H9 (cell line): ENCODE results near the gene EXOC6. TPM values are rescaled to one million over a fixed set of nuclear protein-coding genes. Genes with fewer than 3 reads are reported as not detected.

Experiments
- DNase-seq: peaks from one replicate; pipeline ENCODE4 v3.0.0-alpha.2; 2017
- H2AFZ ChIP-seq: one replicate; pipeline ENCODE4 v1.6.1; 2013; ENCODE audit warnings: mild to moderate bottlenecking, low read length, control low read depth, moderate library complexity
- H2AK5ac ChIP-seq: 2 replicates; pipeline ENCODE4 v1.6.1; 2013; ENCODE audit warnings: low read length, control low read depth, mixed read lengths; ENCODE audit not compliant: insufficient read length
- H2BK120ac ChIP-seq: one replicate; pipeline ENCODE4 v1.6.1; 2013; ENCODE audit warnings: low read depth, mild to moderate bottlenecking, low read length, control low read depth, inconsistent platforms; ENCODE audit not compliant: poor library complexity, severe bottlenecking
- H2BK12ac ChIP-seq: 2 replicates; pipeline ENCODE4 v1.6.1; 2013; ENCODE audit warnings: low read length, control low read depth, mixed read lengths, low read depth; ENCODE audit not compliant: insufficient read length
- H2BK15ac ChIP-seq: 2 replicates; pipeline ENCODE4 v1.6.1; 2013; ENCODE audit warnings: low read depth, low read length, control low read depth
- H2BK20ac ChIP-seq: one replicate; pipeline ENCODE4 v1.6.1; 2013; ENCODE audit warnings: low read depth, mild to moderate bottlenecking, low read length, control low read depth, inconsistent platforms; ENCODE audit not compliant: poor library complexity, severe bottlenecking
- H2BK5ac ChIP-seq: 2 replicates; pipeline ENCODE4 v1.6.1; 2013; ENCODE audit warnings: low read length, control low read depth, mixed read lengths; ENCODE audit not compliant: insufficient read length
- H3K14ac ChIP-seq: 2 replicates; pipeline ENCODE4 v1.6.1; 2013; ENCODE audit warnings: low read length, control low read depth; ENCODE audit not compliant: insufficient read depth
- H3K18ac ChIP-seq: 2 replicates; pipeline ENCODE4 v1.6.1; 2013; ENCODE audit warnings: low read depth, mild to moderate bottlenecking, mixed read lengths, low read length, control low read depth; ENCODE audit not compliant: insufficient read length
- H3K23ac ChIP-seq: 2 replicates; pipeline ENCODE4 v1.6.1; 2013; ENCODE audit warnings: low read length, control low read depth, mixed read lengths, low read depth; ENCODE audit not compliant: insufficient read length
- H3K23me2 ChIP-seq: 2 replicates; pipeline ENCODE4 v1.6.1; 2013; ENCODE audit warnings: low read depth, mild to moderate bottlenecking, mixed read lengths, low read length, control low read depth; ENCODE audit not compliant: insufficient read length, poor library complexity, severe bottlenecking
- H3K27ac ChIP-seq: 2 replicates; pipeline ENCODE4 v1.5.1; 2013; ENCODE audit warnings: low read length, control low read depth, mixed read lengths, low read depth; ENCODE audit not compliant: insufficient read length
- H3K27me3 ChIP-seq: 2 replicates; pipeline ENCODE4 v1.6.1; 2013; ENCODE audit warnings: low read length, control low read depth, inconsistent platforms; ENCODE audit not compliant: insufficient read depth
- H3K4ac ChIP-seq: 2 replicates; pipeline ENCODE4 v1.6.1; 2013; ENCODE audit warnings: low read depth, mild to moderate bottlenecking, control low read depth, inconsistent platforms, low read length, moderate library complexity
- H3K4me1 ChIP-seq: 2 replicates; pipeline ENCODE4 v1.6.1; 2013; ENCODE audit warnings: low read length, control low read depth, inconsistent platforms; ENCODE audit not compliant: insufficient read depth
- H3K4me2 ChIP-seq: 2 replicates; pipeline ENCODE4 v1.6.1; 2013; ENCODE audit warnings: low read length, control low read depth, mixed read lengths; ENCODE audit not compliant: insufficient read length, insufficient read depth
- H3K56ac ChIP-seq: 2 replicates; pipeline ENCODE4 v1.6.1; 2013; ENCODE audit warnings: low read depth, mild to moderate bottlenecking, mixed read lengths, low read length, control low read depth; ENCODE audit not compliant: insufficient read length
- H3K79me1 ChIP-seq: 2 replicates; pipeline ENCODE4 v1.6.1; 2013; ENCODE audit warnings: low read depth, mild to moderate bottlenecking, moderate library complexity, low read length, control low read depth, inconsistent platforms; ENCODE audit not compliant: insufficient read depth, poor library complexity, severe bottlenecking
- H3K79me2 ChIP-seq: 2 replicates; pipeline ENCODE4 v1.6.1; 2013; ENCODE audit warnings: low read length, control low read depth, inconsistent platforms; ENCODE audit not compliant: insufficient read depth
- H3K9ac ChIP-seq: 2 replicates; pipeline ENCODE4 v1.6.1; 2013; ENCODE audit warnings: low read length, control low read depth, mixed read lengths; ENCODE audit not compliant: insufficient read length; ENCODE audit errors: extremely low read depth
- H3K9me3 ChIP-seq: one replicate; pipeline ENCODE4 v1.6.1; 2013; ENCODE audit warnings: low read depth, low read length, inconsistent platforms; ENCODE audit not compliant: control insufficient read depth
- H3T11ph ChIP-seq: one replicate; pipeline ENCODE4 v1.6.1; 2013; ENCODE audit warnings: mild to moderate bottlenecking, low read length, control low read depth, inconsistent platforms
- H4K20me1 ChIP-seq: one replicate; pipeline ENCODE4 v1.6.1; 2013; ENCODE audit not compliant: control insufficient read depth, insufficient read length, insufficient read depth
- H4K5ac ChIP-seq: 2 replicates; pipeline ENCODE4 v1.6.1; 2013; ENCODE audit warnings: low read depth, mild to moderate bottlenecking, mixed read lengths, low read length, control low read depth; ENCODE audit not compliant: insufficient read length
- H4K8ac ChIP-seq: replicated peaks from 2 replicates; pipeline ENCODE4 v1.6.1; 2013; ENCODE audit warnings: low read length, control low read depth, mixed read lengths, low read depth; ENCODE audit not compliant: insufficient read length
- H4K91ac ChIP-seq: 2 replicates; pipeline ENCODE4 v1.6.1; 2013; ENCODE audit warnings: low read depth, mild to moderate bottlenecking, moderate library complexity, mixed read lengths, low read length, control low read depth; ENCODE audit not compliant: insufficient read length
- H3K27ac Mint-ChIP-seq, 3 experiments: 2 replicates in 2 of 3; 3 replicates in 1 of 3; pipeline ENCODE4 v1.8.0; 2020 to 2021; ENCODE audit warnings: mixed read lengths in 3 of 3, mild to moderate bottlenecking in 1 of 3, moderate library complexity in 1 of 3
- H3K27me3 Mint-ChIP-seq: 2 replicates; pipeline ENCODE4 v1.8.0; 2021; ENCODE audit warnings: low read depth, mild to moderate bottlenecking, moderate library complexity, mixed read lengths
- H3K36me3 Mint-ChIP-seq, 3 experiments: 2 replicates in 2 of 3; 3 replicates in 1 of 3; pipeline ENCODE4 v1.8.0; 2020 to 2021; ENCODE audit warnings: low read depth in 3 of 3, mixed read lengths in 3 of 3; ENCODE audit not compliant: insufficient read depth in 1 of 3
- H3K4me1 Mint-ChIP-seq, 2 experiments: 2 replicates each; pipeline ENCODE4 v1.8.0; 2020; ENCODE audit warnings: mixed read lengths in 2 of 2
- H3K4me3 Mint-ChIP-seq, 2 experiments: 2 replicates in 1 of 2; 3 replicates in 1 of 2; pipeline ENCODE4 v1.8.0; 2020 to 2021; ENCODE audit warnings: mild to moderate bottlenecking in 2 of 2, mixed read lengths in 2 of 2, moderate library complexity in 1 of 2
- H3K9me3 Mint-ChIP-seq, 2 experiments: 2 replicates in 1 of 2; 3 replicates in 1 of 2; pipeline ENCODE4 v1.8.0; 2020; ENCODE audit warnings: mild to moderate bottlenecking in 2 of 2, mixed read lengths in 2 of 2, moderate library complexity in 1 of 2
- CTCF ChIP-seq: fragments of 200-600 bp; sonication (generic); conservative IDR thresholded peaks from 3 replicates; pipeline ENCODE4 v1.8.0; 2021; ENCODE audit warnings: antibody characterized with exemption, mild to moderate bottlenecking
- whole genome bisulfite sequencing: extraction: QIAGEN DNeasy Blood & Tissue Kit; methylation state at CpG from one replicate; pipeline ENCODE4 v1.1.7; 2013; ENCODE audit warnings: missing lambda C conversion rate, low lambda C conversion rate, mixed read lengths; ENCODE audit not compliant: insufficient read length; ENCODE audit errors: extremely low coverage; 5-methylcytosine and 5-hydroxymethylcytosine counted together
- total RNA-seq: library from RNA; stranded (reverse); gene quantifications from 2 replicates; pipeline ENCODE4 v1.2.1, GENCODE V29; 2021

Gene EXOC6
- total RNA-seq, 1 experiment from 2014 or later, result 9.0 TPM

GRCh38 chr10:93066544-93066913, 218.2 kb downstream of the EXOC6 start:
- Histone ChIP-seq H3T11ph (no peak overlapping the region), H3K23ac (no peak overlapping the region), H3K4me1 (no peaks in the 10 kb centered on the region), H3K9me3 (no peaks in the 10 kb centered on the region), H3K23me2 (peaks cover 6% of the 10 kb centered on the region), H3K27me3 (peaks cover 92% of the 10 kb centered on the region), H3K56ac (no peak overlapping the region), H4K91ac (no peak overlapping the region), H4K8ac (no peak overlapping the region), H2BK15ac (no peak overlapping the region), H2BK12ac (no peak overlapping the region), H3K18ac (no peak overlapping the region), H3K4me2 (peak overlapping the region; percentile 38), H4K5ac (no peak overlapping the region), H4K20me1 (no peaks in the 10 kb centered on the region), H3K9ac (no peak overlapping the region), H3K14ac (no peak overlapping the region), H2BK20ac (no peak overlapping the region), H3K79me1 (no peaks in the 10 kb centered on the region), H3K4ac (no peak overlapping the region), H2AK5ac (no peak overlapping the region), H2BK5ac (no peak overlapping the region), H3K79me2 (no peaks in the 10 kb centered on the region), H3K27ac (no peak overlapping the region), H2BK120ac (no peak overlapping the region), H2AFZ (no peak overlapping the region)
- peaks cover 0 to 4% (median 4%) of the 10 kb centered on the region in 3 experiments; a peak in 4 of 7 replicates for H3K36me3 Mint-ChIP-seq
- no peak for TF ChIP-seq CTCF
- peak overlapping the region; percentile 9 to 65; a peak in 2 of 5 replicates for H3K4me3 Mint-ChIP-seq
- no peak for DNase-seq
- no CpG with 5 or more reads among the region's 11 CpGs for WGBS
- peaks cover 99% of the 10 kb centered on the region for H3K27me3 Mint-ChIP-seq
- H3K9me3 Mint-ChIP-seq, result peaks cover 3 to 6% of the 10 kb centered on the region in 2 experiments; a peak in 3 of 5 replicates
- no peak overlapping the region for H3K27ac Mint-ChIP-seq
- peaks cover 31 to 58% of the 10 kb centered on the region in 2 experiments for H3K4me1 Mint-ChIP-seq
